MM.1S (cell line): ENCODE measurements around the gene BLOC1S4.
A peak's percentile ranks its signal among the peaks of the same experiment; 100 is the strongest.

Source experiments
- DNase-seq: peaks from one replicate; pipeline ENCODE4 v3.0.0-alpha.2; 2015
- H2AFZ ChIP-seq: fragments of 300-600 bp; sonication (generic); 2 replicates; pipeline ENCODE4 v1.6.0; 2016; ENCODE audit warnings: antibody characterized with exemption, low read length
- H3F3A ChIP-seq: fragments of 300-600 bp; sonication (generic); 2 replicates; pipeline ENCODE4 v1.6.1; 2016; ENCODE audit warnings: mild to moderate bottlenecking, antibody characterized with exemption, low read length, moderate library complexity, mixed read lengths; ENCODE audit not compliant: insufficient read depth
- H3K27ac ChIP-seq: fragments of 300-600 bp; sonication (generic); 2 replicates; pipeline ENCODE4 v1.5.1; 2016; ENCODE audit warnings: mild to moderate bottlenecking, low read length
- H3K27me3 ChIP-seq: fragments of 300-600 bp; sonication (generic); replicated peaks from 2 replicates; pipeline ENCODE4 v1.6.0; 2016; ENCODE audit warnings: low read length; ENCODE audit not compliant: insufficient read depth
- H3K36me3 ChIP-seq: fragments of 300-600 bp; sonication (generic); replicated peaks from 2 replicates; pipeline ENCODE4 v1.6.1; 2016; ENCODE audit warnings: mild to moderate bottlenecking, low read length, mixed read lengths; ENCODE audit not compliant: insufficient read depth
- H3K4me1 ChIP-seq: fragments of 300-600 bp; sonication (generic); 2 replicates; pipeline ENCODE4 v1.6.1; 2016; ENCODE audit warnings: low read length, mixed read lengths
- H3K4me2 ChIP-seq: fragments of 300-600 bp; sonication (generic); 2 replicates; pipeline ENCODE4 v1.6.0; 2016; ENCODE audit warnings: low read depth, low read length
- H3K4me3 ChIP-seq: fragments of 300-600 bp; sonication (generic); 2 replicates; pipeline ENCODE4 v1.5.1; 2016; ENCODE audit warnings: low read length, mixed read lengths
- H3K79me2 ChIP-seq: fragments of 300-600 bp; sonication (generic); 2 replicates; pipeline ENCODE4 v1.6.1; 2016; ENCODE audit warnings: mixed run types, low read length, mixed read lengths
- H3K9ac ChIP-seq: fragments of 300-600 bp; sonication (generic); 2 replicates; pipeline ENCODE4 v1.6.1; 2016; ENCODE audit warnings: low read length, mixed read lengths
- H3K9me2 ChIP-seq: fragments of 300-600 bp; sonication (generic); replicated peaks from 2 replicates; pipeline ENCODE4 v1.6.1; 2016; ENCODE audit warnings: mild to moderate bottlenecking, low read length, mixed read lengths; ENCODE audit not compliant: insufficient read depth
- H3K9me3 ChIP-seq: fragments of 300-600 bp; sonication (generic); replicated peaks from 2 replicates; pipeline ENCODE4 v1.6.1; 2016; ENCODE audit warnings: mild to moderate bottlenecking, low read length, mixed read lengths; ENCODE audit not compliant: insufficient read depth
- H4K20me1 ChIP-seq: fragments of 300-600 bp; sonication (generic); 2 replicates; pipeline ENCODE4 v1.6.1; 2016; ENCODE audit warnings: mild to moderate bottlenecking, low read length, moderate library complexity, mixed read lengths; ENCODE audit not compliant: insufficient read depth
- EZH2 ChIP-seq: fragments of 300-600 bp; sonication (generic); optimal IDR thresholded peaks from 2 replicates; pipeline ENCODE3; 2017; ENCODE audit warnings: low read depth, mild to moderate bottlenecking, antibody characterized with exemption, low read length, mixed read lengths
- EZH2phosphoT487 ChIP-seq: fragments of 300-600 bp; sonication (generic); IDR thresholded peaks from 2 replicates; pipeline ENCODE4 v1.6.1; 2018; ENCODE audit warnings: antibody characterized with exemption, low read length
- TF ChIP-seq, protein P1 (sequence below): fragments of 300-600 bp; sonication (generic); IDR thresholded peaks from 2 replicates; pipeline ENCODE4 v1.5.1; 2016; ENCODE audit warnings: antibody characterized with exemption, low read length, mixed read lengths

BLOC1S4 gene

GRCh38 chr4:6740347-6740746 is 24.4 kb downstream of the BLOC1S4 start:
- Histone ChIP-seq H3K9ac (no peak overlapping the region), H3K9me2 (no peaks in the 10 kb centered on the region), H2AFZ (no peak overlapping the region), H3K36me3 (no peaks in the 10 kb centered on the region), H4K20me1 (no peaks in the 10 kb centered on the region; the same call in 1 of the 2 replicates), H3K27ac (no peak overlapping the region), H3K4me3 (no peak overlapping the region), H3K4me1 (peaks cover 4% of the 10 kb centered on the region; the same call in 1 of the 2 replicates), H3K9me3 (no peaks in the 10 kb centered on the region), H3K27me3 (no peaks in the 10 kb centered on the region), H3K4me2 (no peak overlapping the region), H3F3A (no peaks in the 10 kb centered on the region), H3K79me2 (no peaks in the 10 kb centered on the region)
- no peak for DNase-seq
- no peak for TF ChIP-seq EZH2
- no peak for TF ChIP-seq EZH2phosphoT487
- TF ChIP-seq, protein P1, sequence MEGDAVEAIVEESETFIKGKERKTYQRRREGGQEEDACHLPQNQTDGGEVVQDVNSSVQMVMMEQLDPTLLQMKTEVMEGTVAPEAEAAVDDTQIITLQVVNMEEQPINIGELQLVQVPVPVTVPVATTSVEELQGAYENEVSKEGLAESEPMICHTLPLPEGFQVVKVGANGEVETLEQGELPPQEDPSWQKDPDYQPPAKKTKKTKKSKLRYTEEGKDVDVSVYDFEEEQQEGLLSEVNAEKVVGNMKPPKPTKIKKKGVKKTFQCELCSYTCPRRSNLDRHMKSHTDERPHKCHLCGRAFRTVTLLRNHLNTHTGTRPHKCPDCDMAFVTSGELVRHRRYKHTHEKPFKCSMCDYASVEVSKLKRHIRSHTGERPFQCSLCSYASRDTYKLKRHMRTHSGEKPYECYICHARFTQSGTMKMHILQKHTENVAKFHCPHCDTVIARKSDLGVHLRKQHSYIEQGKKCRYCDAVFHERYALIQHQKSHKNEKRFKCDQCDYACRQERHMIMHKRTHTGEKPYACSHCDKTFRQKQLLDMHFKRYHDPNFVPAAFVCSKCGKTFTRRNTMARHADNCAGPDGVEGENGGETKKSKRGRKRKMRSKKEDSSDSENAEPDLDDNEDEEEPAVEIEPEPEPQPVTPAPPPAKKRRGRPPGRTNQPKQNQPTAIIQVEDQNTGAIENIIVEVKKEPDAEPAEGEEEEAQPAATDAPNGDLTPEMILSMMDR: no peak

DNA sequence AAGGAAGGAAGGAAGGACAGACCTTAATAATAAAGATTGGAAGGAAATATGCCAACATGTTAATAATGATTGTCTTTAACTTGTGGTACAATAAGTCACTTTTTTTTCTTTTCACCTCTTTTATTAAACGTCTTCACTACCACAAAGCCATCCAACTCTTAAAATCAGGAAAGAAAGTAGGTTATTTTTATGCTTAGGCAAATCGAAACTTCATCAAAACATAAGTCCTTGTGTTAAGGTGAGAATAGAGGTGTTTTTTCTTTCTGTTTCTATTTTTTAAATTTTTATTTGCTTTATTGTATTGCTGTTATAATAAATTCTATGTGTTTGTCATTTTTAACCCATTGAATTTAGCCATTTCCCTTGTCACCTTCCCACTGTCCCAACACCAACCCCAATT is 26.5 kb downstream of the BLOC1S4 start:
- no peak for TF ChIP-seq EZH2phosphoT487
- no peak for TF ChIP-seq EZH2
- TF ChIP-seq, protein P1: no peak
- peak overlapping the region; percentile 17; the same call in 1 of the 2 replicates for H3K4me2 ChIP-seq
- DNase-seq: peak; percentile 25
- no peaks in the 10 kb centered on the region for H3K27me3 ChIP-seq
- no peaks in the 10 kb centered on the region for H3F3A ChIP-seq
- no peaks in the 10 kb centered on the region for H4K20me1 ChIP-seq
- no peaks in the 10 kb centered on the region for H3K9me3 ChIP-seq
- H3K9me2 ChIP-seq: no peaks in the 10 kb centered on the region
- no peaks in the 10 kb centered on the region for H3K36me3 ChIP-seq
- no peak overlapping the region for H2AFZ ChIP-seq
- peaks cover 4% of the 10 kb centered on the region; the same call in 1 of the 2 replicates for H3K4me1 ChIP-seq
- H3K27ac ChIP-seq: no peak overlapping the region
- H3K4me3 ChIP-seq: no peak overlapping the region
- no peaks in the 10 kb centered on the region for H3K79me2 ChIP-seq
- H3K9ac ChIP-seq: no peak overlapping the region

- H2AFZ ChIP-seq: no peak overlapping the region
- TF ChIP-seq EZH2phosphoT487 (no peak), EZH2 (no peak)
- TF ChIP-seq, protein P1: no peak
Observed at GRCh38 chr4:6742989-6743388, 27.0 kb downstream of the BLOC1S4 start.

More at GRCh38 chr4:6742989-6743388, 27.0 kb downstream of the BLOC1S4 start:
- H3K9ac ChIP-seq: no peak overlapping the region
- no peaks in the 10 kb centered on the region for H3K27me3 ChIP-seq
- H3K4me3 ChIP-seq: no peak overlapping the region
- no peaks in the 10 kb centered on the region for H3K9me2 ChIP-seq
- no peaks in the 10 kb centered on the region for H4K20me1 ChIP-seq
- H3K79me2 ChIP-seq: no peaks in the 10 kb centered on the region
- no peak for DNase-seq
- H3K27ac ChIP-seq: no peak overlapping the region
- no peaks in the 10 kb centered on the region for H3K36me3 ChIP-seq
- no peaks in the 10 kb centered on the region for H3F3A ChIP-seq
- H3K9me3 ChIP-seq: no peaks in the 10 kb centered on the region
- H3K4me2 ChIP-seq: peak overlapping the region; percentile 17; the same call in 1 of the 2 replicates
- H3K4me1 ChIP-seq: peaks cover 4% of the 10 kb centered on the region; the same call in 1 of the 2 replicates
